ENCODE data around the gene DCT. TPM values are rescaled to one million over a fixed set of nuclear protein-coding genes. Genes with fewer than 3 reads are reported as not detected.

The DCT gene
- total RNA-seq, 1 donor: under 0.01 TPM

- TF ChIP-seq CTCF (IDR thresholded peaks at IDR 0.05; ENCODE audit: insufficient read depth, low read length): no peak
- no peak overlapping the region for H3K4me3 ChIP-seq (ENCODE audit: low read depth, low read length)
- no peak for DNase-seq (ENCODE audit: low read depth)
Observed at GRCh38 chr13:94433055-94433961, 46.2 kb downstream of the DCT start.

GRCh38 chr13:94431987-94432386 lies 47.5 kb downstream of the DCT start:
- DNase-seq (ENCODE audit: low read depth): no peak
- H3K4me3 ChIP-seq (ENCODE audit: low read depth, low read length): no peak overlapping the region
- no peak for TF ChIP-seq CTCF (IDR thresholded peaks at IDR 0.05; ENCODE audit: insufficient read depth, low read length)

GRCh38 chr13:94431574-94431973 lies 47.9 kb downstream of the DCT start:
- TF ChIP-seq CTCF (IDR thresholded peaks at IDR 0.05; ENCODE audit: insufficient read depth, low read length): peak; percentile 38
- peak; percentile 57 for DNase-seq (ENCODE audit: low read depth)
- no peak overlapping the region for H3K4me3 ChIP-seq (ENCODE audit: low read depth, low read length)

GRCh38 chr13:94427313-94427953 lies 52.0 kb downstream of the DCT start:
- DNase-seq (ENCODE audit: low read depth): no peak

GRCh38 chr13:94419925-94420305 lies 59.6 kb downstream of the DCT start:
- H3K4me3 ChIP-seq (ENCODE audit: low read depth, low read length): no peak overlapping the region
- no peak for TF ChIP-seq CTCF (IDR thresholded peaks at IDR 0.05; ENCODE audit: insufficient read depth, low read length)
- peak; percentile 11 for DNase-seq (ENCODE audit: low read depth)

More at GRCh38 chr13:94427313-94427953, 52.0 kb downstream of the DCT start:
- no peak for TF ChIP-seq CTCF (IDR thresholded peaks at IDR 0.05; ENCODE audit: insufficient read depth, low read length)
- no peak overlapping the region for H3K4me3 ChIP-seq (ENCODE audit: low read depth, low read length)

GRCh38 chr13:94419304-94419924 lies 60.1 kb downstream of the DCT start:
- no peak overlapping the region for H3K4me3 ChIP-seq (ENCODE audit: low read depth, low read length)
- DNase-seq (ENCODE audit: low read depth): peak; percentile 76
- no peak for TF ChIP-seq CTCF (IDR thresholded peaks at IDR 0.05; ENCODE audit: insufficient read depth, low read length)

All from fibroblast of the aortic adventitia (primary cell).